NT2/D1 (cell line): ENCODE measurements around the gene RNF10.

Experiments
- SUZ12 ChIP-seq: IDR thresholded peaks from 2 replicates; pipeline ENCODE4 v1.6.1; 2011; ENCODE audit not compliant: insufficient read length, insufficient read depth; ENCODE audit errors: extremely low read depth
- YY1 ChIP-seq: IDR thresholded peaks from 2 replicates; pipeline ENCODE4 v1.6.1; 2011; ENCODE audit not compliant: insufficient read length, insufficient read depth

GRCh38 chr12:120586206-120586605, 52.0 kb downstream of the RNF10 start:
- TF ChIP-seq YY1 (no peak), SUZ12 (no peak)
